ENCODE results near the gene ZNF532. TPM values are rescaled to one million over a fixed set of nuclear protein-coding genes. Genes with fewer than 3 reads are reported as not detected.
A peak's percentile ranks its signal among the peaks of the same experiment; 100 is the strongest.

The ZNF532 gene, protein sequence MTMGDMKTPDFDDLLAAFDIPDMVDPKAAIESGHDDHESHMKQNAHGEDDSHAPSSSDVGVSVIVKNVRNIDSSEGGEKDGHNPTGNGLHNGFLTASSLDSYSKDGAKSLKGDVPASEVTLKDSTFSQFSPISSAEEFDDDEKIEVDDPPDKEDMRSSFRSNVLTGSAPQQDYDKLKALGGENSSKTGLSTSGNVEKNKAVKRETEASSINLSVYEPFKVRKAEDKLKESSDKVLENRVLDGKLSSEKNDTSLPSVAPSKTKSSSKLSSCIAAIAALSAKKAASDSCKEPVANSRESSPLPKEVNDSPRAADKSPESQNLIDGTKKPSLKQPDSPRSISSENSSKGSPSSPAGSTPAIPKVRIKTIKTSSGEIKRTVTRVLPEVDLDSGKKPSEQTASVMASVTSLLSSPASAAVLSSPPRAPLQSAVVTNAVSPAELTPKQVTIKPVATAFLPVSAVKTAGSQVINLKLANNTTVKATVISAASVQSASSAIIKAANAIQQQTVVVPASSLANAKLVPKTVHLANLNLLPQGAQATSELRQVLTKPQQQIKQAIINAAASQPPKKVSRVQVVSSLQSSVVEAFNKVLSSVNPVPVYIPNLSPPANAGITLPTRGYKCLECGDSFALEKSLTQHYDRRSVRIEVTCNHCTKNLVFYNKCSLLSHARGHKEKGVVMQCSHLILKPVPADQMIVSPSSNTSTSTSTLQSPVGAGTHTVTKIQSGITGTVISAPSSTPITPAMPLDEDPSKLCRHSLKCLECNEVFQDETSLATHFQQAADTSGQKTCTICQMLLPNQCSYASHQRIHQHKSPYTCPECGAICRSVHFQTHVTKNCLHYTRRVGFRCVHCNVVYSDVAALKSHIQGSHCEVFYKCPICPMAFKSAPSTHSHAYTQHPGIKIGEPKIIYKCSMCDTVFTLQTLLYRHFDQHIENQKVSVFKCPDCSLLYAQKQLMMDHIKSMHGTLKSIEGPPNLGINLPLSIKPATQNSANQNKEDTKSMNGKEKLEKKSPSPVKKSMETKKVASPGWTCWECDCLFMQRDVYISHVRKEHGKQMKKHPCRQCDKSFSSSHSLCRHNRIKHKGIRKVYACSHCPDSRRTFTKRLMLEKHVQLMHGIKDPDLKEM (N-terminal part only)
- 69.6 and 75.3 TPM in 2 replicates for polyA plus RNA-seq (2011; rRNA removed)
- polyA minus RNA-seq (2011; rRNA and poly(A)+ RNA removed), result 123 and 142 TPM in 2 replicates

DNA sequence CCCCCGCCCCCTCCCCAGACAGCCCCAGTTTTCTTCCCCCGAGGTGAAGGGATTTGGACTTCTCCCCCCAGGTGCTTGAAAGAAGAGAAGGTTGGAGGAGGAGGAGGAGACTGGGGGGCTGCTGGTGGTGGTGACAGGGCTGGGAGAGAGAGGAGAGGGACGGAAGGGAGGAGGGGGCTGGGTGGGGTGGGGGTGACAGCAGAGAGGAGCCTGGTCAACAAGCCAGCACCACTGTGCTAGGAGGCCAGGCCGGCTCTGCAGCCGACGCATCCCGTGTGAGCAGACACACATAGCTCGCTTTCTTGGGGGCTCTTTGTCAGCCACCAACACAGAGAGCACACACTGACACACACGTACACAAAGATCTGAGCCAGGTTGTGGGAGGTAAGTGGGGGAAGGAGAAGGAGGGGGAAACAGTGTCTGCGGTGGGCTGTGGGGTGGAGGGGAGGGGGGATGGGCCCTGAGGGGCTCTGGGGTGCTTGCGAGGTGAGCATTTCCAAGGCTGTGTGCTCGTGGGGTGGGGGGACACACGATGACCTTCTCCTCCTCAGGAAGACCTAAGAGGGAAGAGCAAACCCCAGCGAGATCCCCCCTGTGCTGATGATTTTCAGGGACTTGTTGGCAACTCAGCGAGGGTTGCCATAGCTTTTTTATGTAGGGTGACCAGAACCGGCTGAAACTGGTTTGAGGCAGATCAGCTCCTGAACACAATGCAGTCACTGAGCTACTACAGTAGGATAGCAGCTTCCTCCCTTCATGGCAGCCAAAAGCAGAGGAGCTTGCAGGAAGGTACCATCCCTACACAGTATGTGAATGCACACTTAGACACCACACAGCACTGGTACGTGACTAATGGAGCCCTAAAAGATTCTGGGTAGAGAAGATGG, at the start of gene ZNF532:
Gene ZNF532, plus strand, starts transcription at position 732 of the 887 bp plus-strand sequence. CDS start 53,411 bp downstream, outside the sequence.
- peak within 1 kb of the TSS; percentile 37 for H3K4me3 ChIP-seq (ENCODE audit: low read depth, low read length)
- TF ChIP-seq, protein P1, sequence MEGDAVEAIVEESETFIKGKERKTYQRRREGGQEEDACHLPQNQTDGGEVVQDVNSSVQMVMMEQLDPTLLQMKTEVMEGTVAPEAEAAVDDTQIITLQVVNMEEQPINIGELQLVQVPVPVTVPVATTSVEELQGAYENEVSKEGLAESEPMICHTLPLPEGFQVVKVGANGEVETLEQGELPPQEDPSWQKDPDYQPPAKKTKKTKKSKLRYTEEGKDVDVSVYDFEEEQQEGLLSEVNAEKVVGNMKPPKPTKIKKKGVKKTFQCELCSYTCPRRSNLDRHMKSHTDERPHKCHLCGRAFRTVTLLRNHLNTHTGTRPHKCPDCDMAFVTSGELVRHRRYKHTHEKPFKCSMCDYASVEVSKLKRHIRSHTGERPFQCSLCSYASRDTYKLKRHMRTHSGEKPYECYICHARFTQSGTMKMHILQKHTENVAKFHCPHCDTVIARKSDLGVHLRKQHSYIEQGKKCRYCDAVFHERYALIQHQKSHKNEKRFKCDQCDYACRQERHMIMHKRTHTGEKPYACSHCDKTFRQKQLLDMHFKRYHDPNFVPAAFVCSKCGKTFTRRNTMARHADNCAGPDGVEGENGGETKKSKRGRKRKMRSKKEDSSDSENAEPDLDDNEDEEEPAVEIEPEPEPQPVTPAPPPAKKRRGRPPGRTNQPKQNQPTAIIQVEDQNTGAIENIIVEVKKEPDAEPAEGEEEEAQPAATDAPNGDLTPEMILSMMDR (IDR thresholded peaks at IDR 0.05; ENCODE audit: insufficient read depth, low read depth, low read length), result no peak
- H3K27me3 ChIP-seq (ENCODE audit: control insufficient read depth, insufficient read depth, low read length), result no peaks in the 10 kb centered on the region
- no peaks in the 10 kb centered on the region for H3K36me3 ChIP-seq (ENCODE audit: control insufficient read depth, insufficient read depth, low read length)
- no peak for DNase-seq (ENCODE audit: low read depth)
- POLR2A ChIA-PET, result interaction anchor here (0.6 to 1.7 kb wide), 3 partner anchors 71 to 135 kb away, joined by 3 to 4 read pairs (median 3); no protein-coding TSS in a partner anchor
- CTCF ChIA-PET, result interaction anchor here (0.6 to 1.4 kb wide), 6 partner anchors 14 to 204 kb away, joined by 3 to 4 read pairs (median 3); no protein-coding TSS in a partner anchor

DNA sequence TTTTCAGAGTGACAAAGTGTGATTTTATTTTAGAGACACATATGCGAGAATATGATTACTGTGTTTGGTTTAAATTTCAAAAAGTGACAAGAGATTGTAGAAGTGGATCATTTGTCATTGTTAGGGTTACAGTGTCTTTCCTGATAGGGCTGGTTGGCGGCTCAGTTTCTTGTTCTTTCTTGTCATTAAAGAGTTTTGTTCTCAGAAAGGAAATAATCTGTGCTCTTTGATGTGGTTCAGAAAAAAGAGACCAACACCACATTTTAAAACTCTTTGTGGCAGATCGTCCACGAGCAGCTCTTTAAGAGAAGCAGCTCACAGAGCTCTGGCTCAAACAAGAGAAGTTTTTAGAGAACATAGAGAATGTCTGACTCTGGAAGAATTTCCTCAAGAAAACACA, 45.6 kb upstream of the ZNF532 start:
- no peaks in the 10 kb centered on the region for H3K27me3 ChIP-seq (ENCODE audit: control insufficient read depth, insufficient read depth, low read length)
- ChIA-PET POLR2A (no interaction called here), CTCF (interaction anchor here (0.9 kb wide), 2 partner anchors 24 to 255 kb away, joined by 3 read pairs; no protein-coding TSS in a partner anchor)
- TF ChIP-seq, protein P1 (IDR thresholded peaks at IDR 0.05; ENCODE audit: insufficient read depth, low read depth, low read length), result no peak
- H3K36me3 ChIP-seq (ENCODE audit: control insufficient read depth, insufficient read depth, low read length), result no peaks in the 10 kb centered on the region
- no peak overlapping the region for H3K4me3 ChIP-seq (ENCODE audit: low read depth, low read length)
- DNase-seq (ENCODE audit: low read depth), result no peak

DNA sequence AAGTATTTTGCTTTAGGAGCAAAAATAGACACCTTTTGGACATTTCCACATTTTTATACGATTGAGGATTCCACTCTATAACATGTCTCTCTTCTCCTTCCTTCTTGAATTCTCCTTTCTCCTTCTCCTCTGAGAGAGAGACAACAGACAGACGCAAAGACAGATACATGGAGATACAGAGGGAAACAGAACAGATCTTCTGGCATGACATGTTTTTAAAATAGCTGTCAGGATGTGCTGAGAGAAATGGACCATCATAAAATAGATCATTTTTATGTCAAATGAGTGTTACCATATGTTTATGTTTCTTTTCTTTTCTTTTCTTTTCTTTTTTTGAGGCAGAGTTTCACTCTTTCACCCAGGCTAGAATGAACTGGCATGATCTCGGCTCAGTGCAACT, 44.4 kb upstream of the ZNF532 start:
- TF ChIP-seq, protein P1 (IDR thresholded peaks at IDR 0.05; ENCODE audit: insufficient read depth, low read depth, low read length), result no peak
- ChIA-PET POLR2A (no interaction called here), CTCF (no interaction called here)
- no peak for DNase-seq (ENCODE audit: low read depth)
- no peaks in the 10 kb centered on the region for H3K27me3 ChIP-seq (ENCODE audit: control insufficient read depth, insufficient read depth, low read length)
- no peak overlapping the region for H3K4me3 ChIP-seq (ENCODE audit: low read depth, low read length)
- H3K36me3 ChIP-seq (ENCODE audit: control insufficient read depth, insufficient read depth, low read length), result no peaks in the 10 kb centered on the region

DNA sequence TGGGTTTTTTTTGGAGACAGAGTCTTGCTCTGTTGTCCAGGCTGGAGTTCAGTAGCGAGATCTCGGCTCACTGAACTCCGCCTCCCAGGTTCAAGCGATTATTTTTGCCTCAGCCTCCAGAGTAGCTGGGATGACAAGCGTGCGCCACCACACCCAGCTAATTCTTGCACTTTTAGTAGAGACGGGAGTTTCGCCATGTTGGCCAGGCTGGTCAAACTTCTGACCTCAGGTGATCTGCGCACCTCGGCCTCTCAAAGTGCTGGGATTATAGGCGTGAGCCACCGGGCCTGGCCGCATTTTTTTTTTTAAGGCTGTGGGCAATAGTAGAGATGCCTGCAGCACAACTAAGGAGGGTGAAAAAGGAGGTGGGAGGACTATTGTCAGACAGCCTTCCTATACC, 41.7 kb upstream of the ZNF532 start:
- DNase-seq (ENCODE audit: low read depth), result no peak
- ChIA-PET POLR2A (no interaction called here), CTCF (no interaction called here)
- H3K4me3 ChIP-seq (ENCODE audit: low read depth, low read length), result no peak overlapping the region
- TF ChIP-seq, protein P1 (IDR thresholded peaks at IDR 0.05; ENCODE audit: insufficient read depth, low read depth, low read length), result no peak
- H3K36me3 ChIP-seq (ENCODE audit: control insufficient read depth, insufficient read depth, low read length), result no peaks in the 10 kb centered on the region
- no peaks in the 10 kb centered on the region for H3K27me3 ChIP-seq (ENCODE audit: control insufficient read depth, insufficient read depth, low read length)
